ENCODE data around the gene RAB20. TPM values are rescaled to one million over a fixed set of nuclear protein-coding genes. Genes with fewer than 3 reads are reported as not detected.
A peak's percentile ranks its signal among the peaks of the same experiment; 100 is the strongest.
"Not testable (repeated sequence)": the region's sequence is repeated elsewhere in the genome, so short reads cannot be mapped to it uniquely, and the experiment has no call there.

The RAB20 gene
- total and polyA plus RNA-seq, 10 donors, result 19.1 to 96.4 (median 52.8) TPM

DNA sequence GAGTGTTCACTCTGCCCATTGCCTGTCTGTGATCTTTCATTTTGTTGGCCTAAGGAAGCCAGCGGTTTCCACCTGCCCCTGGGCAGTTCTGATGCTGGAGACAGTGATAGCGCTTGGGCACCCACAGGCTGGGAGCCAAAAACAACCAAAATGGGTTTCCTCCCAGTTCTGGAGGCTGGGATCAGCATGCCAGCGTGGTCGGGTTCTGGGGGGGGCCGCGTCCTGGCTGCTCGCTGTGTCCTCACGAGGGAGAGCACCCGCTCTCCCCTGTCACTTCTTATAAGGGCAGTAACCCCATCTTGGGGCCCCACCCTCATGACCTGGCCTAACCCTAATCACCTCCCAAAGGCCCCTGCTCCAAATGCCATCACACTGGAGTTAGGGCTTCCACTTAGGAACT is 67.9 kb downstream of the RAB20 start:
- 88 to 97% (median 94%) methylated on average over 9 of the region's 9 CpGs for WGBS, 5 donors
- TF ChIP-seq POLR2A (IDR thresholded peaks at IDR 0.05) (no peak), POLR2AphosphoS5 (IDR thresholded peaks at IDR 0.05) (no peak), CTCF (IDR thresholded peaks at IDR 0.05 in 8 of 11, conservative IDR thresholded peaks at IDR 0.05 in 3 of 11) (no peak)
- no peak for DNase-seq
- Histone ChIP-seq H3K9me3 (no peaks in the 10 kb centered on the region), H3K36me3 (peaks cover 0 to 96% (median 27%) of the 10 kb centered on the region in 6 donors), H3K27me3 (replicated peaks in 1 of 7) (no peaks in the 10 kb centered on the region), H3K4me1 (no peaks in the 10 kb centered on the region), H3K4me3 (no peak overlapping the region), H3K27ac (no peak overlapping the region)
- intact Hi-C loops (cut with DNase I; ENCODE audit: low total_unique reads), result no loop called here

DNA sequence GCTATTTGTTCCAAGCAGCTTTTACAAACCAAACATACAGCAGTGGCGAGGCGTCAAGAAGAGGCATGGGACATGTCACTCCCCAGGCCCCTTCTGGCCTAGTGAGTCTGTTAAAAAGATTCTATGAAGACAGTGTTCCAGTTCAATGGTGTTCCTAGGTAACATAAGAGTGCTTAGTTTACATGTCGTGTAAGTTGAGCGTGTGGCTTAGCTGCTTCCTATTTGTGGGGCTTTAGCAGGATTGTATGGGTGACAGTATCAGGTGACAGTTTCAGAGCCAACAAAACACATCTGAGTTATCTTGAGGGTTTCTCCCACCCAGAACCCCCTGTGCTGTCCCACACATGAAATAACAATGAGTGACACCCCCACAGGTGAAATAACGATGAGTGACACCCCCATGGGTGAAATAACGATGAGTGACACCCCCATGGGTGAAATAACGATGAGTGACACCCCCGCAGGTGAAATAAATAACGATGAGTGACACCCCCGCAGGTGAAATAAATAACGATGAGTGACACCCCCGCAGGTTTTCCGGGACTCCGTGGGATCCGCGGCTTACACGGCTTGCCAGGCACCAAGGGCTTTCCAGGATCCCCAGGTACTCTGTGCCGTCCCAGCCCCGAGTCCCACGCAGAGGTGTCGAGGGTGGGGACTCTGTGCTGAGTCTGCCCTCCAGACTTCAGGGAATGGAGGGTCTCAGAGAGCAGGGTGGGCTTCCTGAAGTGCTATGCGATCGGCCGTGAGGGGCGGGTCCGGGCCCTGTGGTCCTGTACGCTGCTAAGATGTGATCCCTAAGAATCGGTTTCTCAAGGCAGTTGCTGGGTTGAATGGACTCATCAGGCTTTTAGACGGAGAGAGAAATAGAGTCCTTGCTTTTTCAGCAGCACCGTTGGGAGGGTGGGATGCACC is 68.6 kb downstream of the RAB20 start:
- DNase-seq, result no peak
- H3K27ac ChIP-seq, result no peak overlapping the region
- WGBS, 5 donors, result 89 to 96% (median 93%) methylated on average over 30 of the region's 30 CpGs
- H3K27me3 ChIP-seq (replicated peaks in 1 of 7), result no peaks in the 10 kb centered on the region
- no peak overlapping the region for H3K4me3 ChIP-seq
- H3K9me3 ChIP-seq, result no peaks in the 10 kb centered on the region
- no peak for TF ChIP-seq POLR2A (IDR thresholded peaks at IDR 0.05)
- no peak for TF ChIP-seq CTCF (IDR thresholded peaks at IDR 0.05 in 8 of 11, conservative IDR thresholded peaks at IDR 0.05 in 3 of 11)
- TF ChIP-seq POLR2AphosphoS5 (IDR thresholded peaks at IDR 0.05), result no peak
- intact Hi-C loops (cut with DNase I; ENCODE audit: low total_unique reads), result no loop called here
- peaks cover 0 to 96% (median 30%) of the 10 kb centered on the region in 6 donors for H3K36me3 ChIP-seq
- no peaks in the 10 kb centered on the region for H3K4me1 ChIP-seq

GRCh38 chr13:110491869-110492678 is 69.4 kb downstream of the RAB20 start:
- WGBS, 5 donors, result 88 to 96% (median 90%) methylated on average over 20 to 24 of the region's 24 CpGs
- H3K9me3 ChIP-seq, result no peaks in the 10 kb centered on the region
- no peak for TF ChIP-seq POLR2A (IDR thresholded peaks at IDR 0.05)
- peak in 1 of 3 donors; percentile 20 for TF ChIP-seq POLR2AphosphoS5 (IDR thresholded peaks at IDR 0.05)
- H3K4me1 ChIP-seq, result no peaks in the 10 kb centered on the region
- no peaks in the 10 kb centered on the region for H3K27me3 ChIP-seq (replicated peaks in 1 of 7)
- H3K4me3 ChIP-seq, result no peak overlapping the region
- intact Hi-C loops (cut with DNase I; ENCODE audit: low total_unique reads), result no loop called here
- peaks cover 0 to 100% (median 31%) of the 10 kb centered on the region in 6 donors for H3K36me3 ChIP-seq
- no peak for DNase-seq
- no peak overlapping the region for H3K27ac ChIP-seq

- TF ChIP-seq POLR2A (IDR thresholded peaks at IDR 0.05) (no peak), POLR2AphosphoS5 (IDR thresholded peaks at IDR 0.05) (no peak), CTCF (IDR thresholded peaks at IDR 0.05 in 8 of 11, conservative IDR thresholded peaks at IDR 0.05 in 3 of 11) (no peak)
- no peaks in the 10 kb centered on the region for H3K9me3 ChIP-seq
- 78 to 95% (median 86%) methylated on average over 23 to 24 of the region's 24 CpGs for WGBS, 5 donors
- DNase-seq, result no peak
- H3K27ac ChIP-seq, result no peak overlapping the region
- H3K4me1 ChIP-seq, result no peaks in the 10 kb centered on the region
- intact Hi-C loops (cut with DNase I; ENCODE audit: low total_unique reads), result no loop called here
- no peak overlapping the region for H3K4me3 ChIP-seq
- peaks cover 0 to 97% (median 23%) of the 10 kb centered on the region in 6 donors for H3K36me3 ChIP-seq
- no peaks in the 10 kb centered on the region for H3K27me3 ChIP-seq (replicated peaks in 1 of 7)
Measured at GRCh38 chr13:110490009-110490770, 71.3 kb downstream of the RAB20 start.

DNA sequence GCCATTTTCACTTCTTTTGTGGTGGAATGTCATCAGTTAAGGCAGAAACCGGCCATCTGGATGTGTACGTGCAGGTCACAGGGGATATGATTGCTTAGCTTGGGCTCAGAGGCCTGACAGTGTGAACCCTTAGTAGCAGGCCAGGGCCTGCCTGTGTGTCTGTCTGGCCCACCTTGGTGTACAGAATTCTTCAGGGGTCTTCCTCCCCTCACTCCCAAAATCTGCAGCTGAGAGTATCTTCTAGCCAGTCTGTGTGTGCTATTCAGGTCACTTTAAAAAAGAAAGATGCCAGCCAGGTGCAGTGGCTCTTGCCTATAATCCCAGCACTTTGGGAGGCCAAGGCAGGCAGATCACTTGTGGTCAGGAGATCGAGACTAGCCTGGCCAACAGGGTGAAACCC is 74.6 kb downstream of the RAB20 start:
- WGBS, 5 donors, result 74 to 94% (median 80%) methylated on average over 3 of the region's 3 CpGs
- peaks cover 0 to 97% (median 30%) of the 10 kb centered on the region in 6 donors for H3K36me3 ChIP-seq

More for the DNA sequence above, 74.6 kb downstream of the RAB20 start:
- H3K4me3 ChIP-seq; intact Hi-C loops (cut with DNase I; ENCODE audit: low total_unique reads); H3K27me3 ChIP-seq (replicated peaks in 1 of 7); H3K27ac ChIP-seq; H3K9me3 ChIP-seq; DNase-seq; H3K4me1 ChIP-seq: not testable (repeated sequence)

Measured in spleen (tissue), 11 donors.